Uterus (tissue), 2 donors: Measurements from ENCODE around the gene TRIP10.

ENCODE experiments used
- CTCF ChIP-seq, 4 experiments: fragments of 200-600 bp in 2 of 4; fragments of 450-650 bp in 2 of 4; sonication (generic) in 2 of 4; IDR thresholded peaks; one replicate each; pipeline ENCODE4 v1.5.1; 2016 to 2019; ENCODE audit warnings: antibody characterized with exemption in 4 of 4, mild to moderate bottlenecking in 2 of 4, moderate library complexity in 1 of 4
- POLR2A ChIP-seq, 2 donors: fragments of 450-650 bp; IDR thresholded peaks; one replicate each; pipeline ENCODE4 v1.6.1; 2016; ENCODE audit warnings: antibody characterized with exemption in 2 of 2, mild to moderate bottlenecking in 1 of 2, moderate library complexity in 1 of 2

- no peak for TF ChIP-seq CTCF (IDR thresholded peaks at IDR 0.05)
- TF ChIP-seq POLR2A (IDR thresholded peaks at IDR 0.05) = no peak
Observed at GRCh38 chr19:6733338-6734095, 6.0 kb upstream of the TRIP10 start.
